ENCODE data around the gene TMEM35A. TPM values are rescaled to one million over a fixed set of nuclear protein-coding genes. Genes with fewer than 3 reads are reported as not detected.

TMEM35A gene
- total and polyA plus RNA-seq, 7 experiments from 2014 or later = 0.15 TPM; not detected in 6

Other genes starting within 250 kb of the TMEM35A start
- not detected for gene NOX1, start 204.5 kb upstream of the TMEM35A start, total RNA-seq
- under 1 TPM in 1 of 2 donors, not detected in 1; 0.12 TPM for gene NOX1, start 204.5 kb upstream of the TMEM35A start, polyA plus RNA-seq
- gene XKRX, start 150.0 kb upstream of the TMEM35A start, total RNA-seq = 1 to 10 TPM in 4 of 5 experiments, under 1 TPM in 1; 0.10 to 3.4 (median 1.5) TPM
- 1 to 10 TPM in 1 of 2 donors, under 1 TPM in 1; 0.09 to 2.1 TPM for gene XKRX, start 150.0 kb upstream of the TMEM35A start, polyA plus RNA-seq
- not detected for gene ARL13A, start 109.2 kb upstream of the TMEM35A start, total RNA-seq
- not detected for gene ARL13A, start 109.2 kb upstream of the TMEM35A start, polyA plus RNA-seq
- gene TRMT2B, start 26.8 kb upstream of the TMEM35A start, total RNA-seq = 10 to 100 TPM; 25.5 to 51.1 (median 41.4) TPM
- gene TRMT2B, start 26.8 kb upstream of the TMEM35A start, polyA plus RNA-seq = 10 to 100 TPM; 43.5 to 55.1 TPM
- 10 to 100 TPM in 1 of 5 experiments, 1 to 10 TPM in 1, under 1 TPM in 3; 0.24 to 18.4 (median 0.88) TPM for gene CENPI, start 19.3 kb downstream of the TMEM35A start, total RNA-seq
- gene CENPI, start 19.3 kb downstream of the TMEM35A start, polyA plus RNA-seq = under 1 TPM in 1 of 2 donors, not detected in 1; 0.14 TPM
- gene DRP2, start 140.9 kb downstream of the TMEM35A start, total RNA-seq = under 1 TPM in 2 of 5 experiments, not detected in 3; 0.08 to 0.58 TPM
- not detected for gene DRP2, start 140.9 kb downstream of the TMEM35A start, polyA plus RNA-seq
- gene TAF7L, start 212.5 kb downstream of the TMEM35A start, total RNA-seq = under 1 TPM in 1 of 5 experiments, not detected in 4; 0.15 TPM
- not detected for gene TAF7L, start 212.5 kb downstream of the TMEM35A start, polyA plus RNA-seq

Measured in naive thymus-derived CD4-positive, alpha-beta T cell (primary cell).